Suprapubic skin (tissue), 3 donors: ENCODE data around the gene TGM1.

ENCODE experiments used
- POLR2A ChIP-seq, 2 donors: fragments of 450-650 bp; IDR thresholded peaks; one replicate each; pipeline ENCODE4 v1.6.1; 2017; ENCODE audit warnings: antibody characterized with exemption in 2 of 2, mild to moderate bottlenecking in 2 of 2, moderate library complexity in 2 of 2
- TF ChIP-seq, protein P1 (sequence below), 2 donors: fragments of 200-600 bp in 1 of 2; fragments of 450-650 bp in 1 of 2; sonication (generic) in 1 of 2; IDR thresholded peaks; one replicate each; pipeline ENCODE4 v1.5.1; 2016 to 2019; ENCODE audit warnings: antibody characterized with exemption in 2 of 2, mild to moderate bottlenecking in 1 of 2, moderate library complexity in 1 of 2

DNA sequence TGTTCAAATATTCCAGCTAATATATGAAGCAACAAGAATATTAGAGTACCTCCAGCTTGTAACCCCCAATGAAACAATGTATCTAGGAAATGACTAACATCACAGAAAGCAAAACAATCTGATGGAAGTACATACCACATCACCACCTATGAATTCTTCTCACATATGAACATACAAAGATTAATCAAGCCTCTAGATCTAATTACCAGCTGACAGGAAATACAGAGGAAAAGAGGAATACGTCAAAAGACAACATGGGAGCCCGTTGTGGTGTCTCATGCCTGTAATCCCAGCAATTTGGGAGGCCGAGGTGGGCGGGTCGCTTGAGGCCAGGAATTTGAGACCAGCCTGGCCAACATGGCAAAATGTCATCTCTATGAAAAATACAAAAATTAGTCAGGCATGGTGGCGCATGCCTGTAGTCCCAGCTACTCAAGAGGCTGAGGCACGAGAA is 38.3 kb downstream of the TGM1 start:
- TF ChIP-seq, protein P1, sequence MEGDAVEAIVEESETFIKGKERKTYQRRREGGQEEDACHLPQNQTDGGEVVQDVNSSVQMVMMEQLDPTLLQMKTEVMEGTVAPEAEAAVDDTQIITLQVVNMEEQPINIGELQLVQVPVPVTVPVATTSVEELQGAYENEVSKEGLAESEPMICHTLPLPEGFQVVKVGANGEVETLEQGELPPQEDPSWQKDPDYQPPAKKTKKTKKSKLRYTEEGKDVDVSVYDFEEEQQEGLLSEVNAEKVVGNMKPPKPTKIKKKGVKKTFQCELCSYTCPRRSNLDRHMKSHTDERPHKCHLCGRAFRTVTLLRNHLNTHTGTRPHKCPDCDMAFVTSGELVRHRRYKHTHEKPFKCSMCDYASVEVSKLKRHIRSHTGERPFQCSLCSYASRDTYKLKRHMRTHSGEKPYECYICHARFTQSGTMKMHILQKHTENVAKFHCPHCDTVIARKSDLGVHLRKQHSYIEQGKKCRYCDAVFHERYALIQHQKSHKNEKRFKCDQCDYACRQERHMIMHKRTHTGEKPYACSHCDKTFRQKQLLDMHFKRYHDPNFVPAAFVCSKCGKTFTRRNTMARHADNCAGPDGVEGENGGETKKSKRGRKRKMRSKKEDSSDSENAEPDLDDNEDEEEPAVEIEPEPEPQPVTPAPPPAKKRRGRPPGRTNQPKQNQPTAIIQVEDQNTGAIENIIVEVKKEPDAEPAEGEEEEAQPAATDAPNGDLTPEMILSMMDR (IDR thresholded peaks at IDR 0.05), result no peak
- no peak for TF ChIP-seq POLR2A (IDR thresholded peaks at IDR 0.05)
